Heart left ventricle (tissue), 13 donors: ENCODE results near the gene MYOZ2.

Experiments
- CTCF ChIP-seq, 12 donors: fragments of 200-600 bp; sonication (generic) in 4 of 12; IDR thresholded peaks; one replicate each; pipeline versions ENCODE4 v1.5.0 to v1.8.0; 2018 to 2022; ENCODE audit warnings: antibody characterized with exemption in 12 of 12, mild to moderate bottlenecking in 5 of 12
- POLR2A ChIP-seq, 2 donors: fragments of 450-650 bp; IDR thresholded peaks; one replicate each; pipeline ENCODE4 v1.6.1; 2017; ENCODE audit warnings: antibody characterized with exemption in 2 of 2, mild to moderate bottlenecking in 2 of 2, moderate library complexity in 2 of 2
- donor health status: ischemic (EF 13 %, LVEDD 7.1; RV severe dilation, severe dysfunction).
- donor health status: DM: no; HTN: yes; CAD: no.
- donor health status: DM: no; HTN: no; CAD: no.
- donor health status: ischemic (EF 25% LVEDD 6.9; RV normal size, moderate dysfunction).
- donor health status: ischemic (EF 25% LVEDD 5.7; RV mildly dilated, moderate dysfunction).
- donor health status: ischemic (EF 35%, LVEDD 5.7; RV mildly dilated, moderate dysfunction).
- donor health status: nonischemic (EF 11% LVEDD 7.7; RV severe dilation, severe dysfunction).
- donor health status: DM: yes; HTN: yes; CAD: no.
- donor health status: PGD.
- donor health status: ischemic (EF 29% LVEDD 5.4; RV normal size, mild dysfunction).
- donor health status: nonischemic (EF 23%, LVEDD 6.1; RV moderate dilation, normal function).

GRCh38 chr4:119087121-119087520 lies 48.5 kb upstream of the MYOZ2 start:
- peak in 11 of 12 donors; percentile 7 to 55 (median 39) for TF ChIP-seq CTCF (IDR thresholded peaks at IDR 0.05)
- TF ChIP-seq POLR2A (IDR thresholded peaks at IDR 0.05), result no peak
